ENCODE results near the gene CCNL2.

Gene CCNL2

DNA sequence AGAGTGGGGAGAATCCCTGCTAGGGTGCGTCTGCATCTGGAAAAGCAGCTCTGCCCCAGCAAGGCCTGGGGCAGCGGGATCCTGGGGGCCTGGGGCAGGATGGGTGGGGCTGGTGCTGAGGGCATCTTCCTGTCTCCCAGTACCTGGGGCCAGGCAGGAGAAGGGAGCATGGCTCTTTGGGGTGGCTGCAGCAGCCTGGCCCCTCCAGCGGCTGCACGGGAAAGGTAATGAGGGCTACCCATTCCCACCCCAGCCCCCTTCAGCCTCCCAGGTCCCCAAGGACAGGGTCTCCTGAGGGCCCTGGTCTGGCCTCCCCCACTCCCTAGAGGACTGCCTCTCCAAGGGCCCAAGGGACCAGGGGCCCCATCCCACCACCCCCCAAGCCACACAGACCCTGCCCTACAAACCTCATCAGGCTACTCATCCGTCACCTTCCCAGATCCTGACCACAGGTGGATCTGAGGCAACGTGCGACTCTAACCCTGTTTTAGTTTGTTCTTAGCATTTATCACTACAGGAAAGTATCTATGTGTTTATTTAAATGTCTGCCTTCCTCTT, 22.9 kb upstream of the CCNL2 start:
- no peak for DNase-seq (ENCODE audit: low read depth)
- TF ChIP-seq MAX (IDR thresholded peaks at IDR 0.05; ENCODE audit: low read depth, low read length), result no peak
- TF ChIP-seq MYC (IDR thresholded peaks at IDR 0.05; ENCODE audit: low read depth, low read length), result no peak
- TF ChIP-seq, protein P1, sequence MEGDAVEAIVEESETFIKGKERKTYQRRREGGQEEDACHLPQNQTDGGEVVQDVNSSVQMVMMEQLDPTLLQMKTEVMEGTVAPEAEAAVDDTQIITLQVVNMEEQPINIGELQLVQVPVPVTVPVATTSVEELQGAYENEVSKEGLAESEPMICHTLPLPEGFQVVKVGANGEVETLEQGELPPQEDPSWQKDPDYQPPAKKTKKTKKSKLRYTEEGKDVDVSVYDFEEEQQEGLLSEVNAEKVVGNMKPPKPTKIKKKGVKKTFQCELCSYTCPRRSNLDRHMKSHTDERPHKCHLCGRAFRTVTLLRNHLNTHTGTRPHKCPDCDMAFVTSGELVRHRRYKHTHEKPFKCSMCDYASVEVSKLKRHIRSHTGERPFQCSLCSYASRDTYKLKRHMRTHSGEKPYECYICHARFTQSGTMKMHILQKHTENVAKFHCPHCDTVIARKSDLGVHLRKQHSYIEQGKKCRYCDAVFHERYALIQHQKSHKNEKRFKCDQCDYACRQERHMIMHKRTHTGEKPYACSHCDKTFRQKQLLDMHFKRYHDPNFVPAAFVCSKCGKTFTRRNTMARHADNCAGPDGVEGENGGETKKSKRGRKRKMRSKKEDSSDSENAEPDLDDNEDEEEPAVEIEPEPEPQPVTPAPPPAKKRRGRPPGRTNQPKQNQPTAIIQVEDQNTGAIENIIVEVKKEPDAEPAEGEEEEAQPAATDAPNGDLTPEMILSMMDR (IDR thresholded peaks at IDR 0.05; ENCODE audit: low read depth, low read length), result no peak
- TF ChIP-seq POLR2A (IDR thresholded peaks at IDR 0.05; ENCODE audit: extremely low read depth, insufficient read length), result no peak
- no peak overlapping the region for H3K4me3 ChIP-seq (ENCODE audit: low read depth, low read length)

DNA sequence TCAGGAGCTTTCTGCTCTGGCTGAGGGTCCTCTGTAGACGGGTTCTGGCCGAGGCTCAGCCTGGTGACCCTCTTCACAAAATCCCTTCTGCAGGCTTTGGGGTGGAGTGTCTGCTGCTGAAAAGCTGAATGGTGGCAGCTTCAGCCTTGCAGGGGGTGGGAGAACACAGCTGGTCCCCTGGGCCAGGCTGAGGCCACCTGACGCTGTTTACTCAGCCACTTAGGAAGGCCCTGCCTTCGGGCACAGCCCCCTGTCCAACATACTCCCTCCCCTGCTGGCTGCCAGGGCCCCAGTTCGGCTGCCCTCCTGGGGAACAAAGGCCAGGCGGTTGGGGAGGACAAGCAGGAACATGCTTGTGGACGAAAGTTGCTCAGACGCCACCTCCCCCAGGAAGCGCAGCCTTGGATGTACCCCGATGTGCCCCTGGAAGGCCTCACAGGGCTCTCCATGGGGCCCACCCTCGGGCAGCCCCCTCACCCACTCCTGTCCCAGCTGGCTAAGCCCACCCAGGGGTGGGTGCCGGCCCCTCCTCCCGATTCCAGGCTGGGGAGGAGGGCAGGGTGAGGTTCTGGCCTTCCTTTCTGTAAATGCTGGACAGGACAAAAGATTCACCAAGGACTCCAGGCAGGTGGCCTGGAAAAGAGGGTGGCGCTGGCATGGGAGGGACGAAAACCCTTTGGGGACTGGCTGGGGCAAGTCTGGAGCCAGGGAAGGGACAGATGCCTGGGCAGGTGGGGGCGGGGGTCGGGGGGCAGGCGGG, 22.2 kb upstream of the CCNL2 start, which contains the start of gene ANKRD65:
TSS of gene ANKRD65 (minus strand) at position 130 of the 760 bp plus-strand sequence. CDS start 271 bp downstream, outside the sequence.
- TF ChIP-seq POLR2A (IDR thresholded peaks at IDR 0.05; ENCODE audit: extremely low read depth, insufficient read length) (no peak), MYC (IDR thresholded peaks at IDR 0.05; ENCODE audit: low read depth, low read length) (no peak), MAX (IDR thresholded peaks at IDR 0.05; ENCODE audit: low read depth, low read length) (no peak)
- TF ChIP-seq, protein P1 (IDR thresholded peaks at IDR 0.05; ENCODE audit: low read depth, low read length), result no peak
- H3K4me3 ChIP-seq (ENCODE audit: low read depth, low read length), result no peak within 1 kb of the TSS
- no peak for DNase-seq (ENCODE audit: low read depth)

GRCh38 chr1:1420654-1421141, 21.6 kb upstream of the CCNL2 start:
- no peak overlapping the region for H3K4me3 ChIP-seq (ENCODE audit: low read depth, low read length)
- TF ChIP-seq, protein P1 (IDR thresholded peaks at IDR 0.05; ENCODE audit: low read depth, low read length), result no peak
- TF ChIP-seq POLR2A (IDR thresholded peaks at IDR 0.05; ENCODE audit: extremely low read depth, insufficient read length), result no peak
- no peak for TF ChIP-seq MAX (IDR thresholded peaks at IDR 0.05; ENCODE audit: low read depth, low read length)
- no peak for TF ChIP-seq MYC (IDR thresholded peaks at IDR 0.05; ENCODE audit: low read depth, low read length)
- no peak for DNase-seq (ENCODE audit: low read depth)

DNA sequence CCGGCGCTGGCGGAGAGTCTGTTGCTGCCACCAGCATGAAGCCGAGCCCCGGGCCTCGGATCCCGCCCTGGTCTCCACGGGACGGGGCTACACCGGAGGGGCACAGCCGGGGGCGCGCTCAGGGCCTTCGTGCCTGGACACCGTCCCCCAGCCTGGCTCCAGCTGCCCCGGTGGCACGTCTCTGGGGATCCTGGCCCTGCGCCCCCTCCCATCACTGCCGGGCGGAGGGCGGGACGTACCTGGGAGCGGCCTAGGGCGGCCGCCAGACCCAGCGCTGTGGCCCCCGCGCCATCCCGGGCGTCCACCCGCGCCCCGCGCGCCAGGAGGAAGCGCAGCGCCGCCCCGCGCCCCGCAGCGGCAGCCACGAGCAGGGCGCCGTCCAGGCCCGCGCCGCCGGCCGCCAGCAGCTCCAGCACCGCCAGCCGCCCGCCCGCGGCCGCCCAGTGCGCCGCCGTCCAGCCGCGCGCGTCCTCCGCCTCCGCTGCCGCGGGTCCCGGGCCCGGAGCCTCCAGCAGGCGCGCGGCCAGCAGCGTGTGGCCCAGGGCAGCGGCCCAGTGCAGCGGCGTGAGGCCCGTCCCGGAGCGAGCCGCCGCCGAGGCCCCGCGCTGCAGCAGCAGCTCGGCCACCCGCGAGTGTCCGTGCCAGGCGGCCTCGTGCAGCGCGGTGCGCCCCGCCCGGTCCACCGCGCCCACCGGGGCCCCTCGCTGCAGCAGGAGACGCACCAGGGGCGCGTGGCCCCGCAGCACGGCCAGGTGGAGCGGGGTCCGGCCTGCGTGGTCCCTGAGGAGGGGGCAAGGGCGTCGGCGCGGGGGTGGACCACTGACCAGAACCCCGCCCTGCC, 20.9 kb upstream of the CCNL2 start:
- DNase-seq (ENCODE audit: low read depth), result no peak
- TF ChIP-seq MAX (IDR thresholded peaks at IDR 0.05; ENCODE audit: low read depth, low read length) (no peak), MYC (IDR thresholded peaks at IDR 0.05; ENCODE audit: low read depth, low read length) (no peak), POLR2A (IDR thresholded peaks at IDR 0.05; ENCODE audit: extremely low read depth, insufficient read length) (no peak)
- TF ChIP-seq, protein P1 (IDR thresholded peaks at IDR 0.05; ENCODE audit: low read depth, low read length), result no peak
- H3K4me3 ChIP-seq (ENCODE audit: low read depth, low read length), result no peak overlapping the region

DNA sequence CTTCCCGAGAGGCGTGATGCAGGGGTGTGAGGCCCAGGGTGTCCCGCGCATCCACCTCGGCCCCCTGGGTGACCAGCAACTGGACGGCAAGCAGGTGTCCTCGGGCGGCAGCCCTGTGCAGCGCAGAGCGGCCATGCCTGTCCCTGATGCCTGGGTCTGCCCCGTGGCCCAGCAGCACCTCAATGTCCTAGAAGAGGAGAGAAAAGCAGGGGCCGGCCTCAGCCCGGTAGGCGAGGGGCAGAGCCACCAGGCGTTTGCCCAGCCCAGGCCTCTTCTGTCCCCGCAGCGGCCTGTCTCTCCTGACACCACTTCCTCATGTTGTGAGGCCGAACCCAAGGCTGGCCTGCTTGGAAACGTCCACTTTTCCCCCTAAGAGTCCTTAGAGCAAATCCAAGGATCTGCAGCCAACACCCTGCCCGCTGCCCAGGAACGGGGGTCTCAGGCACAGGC, 20.3 kb upstream of the CCNL2 start:
- TF ChIP-seq POLR2A (IDR thresholded peaks at IDR 0.05; ENCODE audit: extremely low read depth, insufficient read length), result no peak
- TF ChIP-seq, protein P1 (IDR thresholded peaks at IDR 0.05; ENCODE audit: low read depth, low read length), result no peak
- TF ChIP-seq MYC (IDR thresholded peaks at IDR 0.05; ENCODE audit: low read depth, low read length), result no peak

More for the DNA sequence above, 20.3 kb upstream of the CCNL2 start:
- no peak overlapping the region for H3K4me3 ChIP-seq (ENCODE audit: low read depth, low read length)
- DNase-seq (ENCODE audit: low read depth), result no peak
